HepG2 (cell line): ENCODE results near the gene PSIP1. TPM values are rescaled to one million over a fixed set of nuclear protein-coding genes. Genes with fewer than 3 reads are reported as not detected.
A peak's percentile ranks its signal among the peaks of the same experiment; 100 is the strongest.

Experiments used
- ATAC-seq: fragments of 200-7000 bp; cut with Tn5 transposase; 3 replicates; pipeline ENCODE4 v1.9.1; 2020; ENCODE audit warnings: mild to moderate bottlenecking, moderate library complexity
- BruUV-seq: library from RNA; stranded (reverse); fragments of 400-500 nt; replicated peaks from 2 replicates; lab custom pipeline; 2021; lab: Mats Ljungman, UMichigan
- CTCF ChIA-PET: fragments of 300-600 bp; formaldehyde crosslinking; extraction: SDS; loops from one replicate; lab custom pipeline; 2021; ENCODE audit warnings: low total read pairs, inconsistent platforms, low intra/inter-chr PET ratio; lab: Yijun Ruan, JAX
- POLR2A ChIA-PET: fragments of 350-600 bp; sonication (Branson Sonifier 250); formaldehyde crosslinking; loops from one replicate; lab custom pipeline; 2020; ENCODE audit warnings: antibody characterized with exemption, inconsistent platforms; lab: Yijun Ruan, JAX
- DNase-seq: peaks from one replicate; pipeline ENCODE4 v3.0.0-alpha.2; 2015; ENCODE audit warnings: low spot score
- FAIRE-seq: peaks from 3 replicates; lab custom pipeline; 2011; peaks lifted over from hg19 to GRCh38; lab: Jason Lieb, UNC
- H2AFZ ChIP-seq: one replicate; pipeline ENCODE4 v1.6.1; 2011; ENCODE audit warnings: low read length, inconsistent platforms
- H3K27ac ChIP-seq: fragments of 300-600 bp; 3 replicates; pipeline ENCODE4 v1.8.0; 2011; ENCODE audit warnings: mixed run types, mild to moderate bottlenecking, mixed read lengths, low read length, inconsistent platforms; ENCODE audit not compliant: insufficient read depth; ENCODE audit errors: extremely low read length
- H3K27me3 ChIP-seq, 2 experiments: fragments of 200-600 bp in 1 of 2; 2 replicates in 1 of 2; 3 replicates in 1 of 2; pipeline versions ENCODE4 v1.6.0 to v1.8.0; 2011; ENCODE audit warnings: low read length in 2 of 2, mild to moderate bottlenecking in 2 of 2, moderate library complexity in 2 of 2, inconsistent platforms in 1 of 2; ENCODE audit not compliant: insufficient read depth in 2 of 2, control insufficient read depth in 1 of 2
- H3K36me3 ChIP-seq, 2 experiments: fragments of 200-600 bp in 1 of 2; replicated peaks in 1 of 2; 2 replicates in 1 of 2; 3 replicates in 1 of 2; pipeline versions ENCODE4 v1.5.1 to v1.8.0; 2011; ENCODE audit warnings: low read length in 2 of 2, inconsistent platforms in 1 of 2; ENCODE audit not compliant: insufficient read depth in 2 of 2, control insufficient read depth in 1 of 2
- H3K4me1 ChIP-seq: 2 replicates; pipeline ENCODE4 v1.5.1; 2012; ENCODE audit warnings: low read length, inconsistent platforms; ENCODE audit not compliant: insufficient read depth
- H3K4me2 ChIP-seq: 2 replicates; pipeline ENCODE4 v1.6.0; 2011; ENCODE audit warnings: low read depth, low read length, inconsistent platforms
- H3K4me3 ChIP-seq, 3 experiments: fragments of 200-600 bp in 1 of 3; sonication (generic), shearing (Covaris generic) in 1 of 3; replicated peaks in 1 of 3; 2 replicates each; pipeline ENCODE4 v1.5.1; 2011 to 2016; ENCODE audit warnings: low read length in 3 of 3, inconsistent platforms in 2 of 3, low read depth in 2 of 3, mild to moderate bottlenecking in 2 of 3, control low read depth in 1 of 3, mixed read lengths in 1 of 3; ENCODE audit not compliant: insufficient read depth in 1 of 3
- H3K79me2 ChIP-seq: one replicate; pipeline ENCODE4 v1.6.1; 2011; ENCODE audit warnings: low read length, inconsistent platforms; ENCODE audit not compliant: insufficient read depth
- H3K9ac ChIP-seq: 2 replicates; pipeline ENCODE4 v1.6.0; 2011; ENCODE audit warnings: mild to moderate bottlenecking, low read depth, low read length, inconsistent platforms; ENCODE audit not compliant: insufficient read depth
- H3K9me3 ChIP-seq: 2 replicates; pipeline ENCODE4 v1.5.1; 2012; ENCODE audit warnings: mild to moderate bottlenecking, low read length
- H4K20me1 ChIP-seq: 2 replicates; pipeline ENCODE4 v1.6.0; 2011; ENCODE audit warnings: inconsistent platforms, mild to moderate bottlenecking, low read length, moderate library complexity; ENCODE audit not compliant: insufficient read depth
- CREBL2 ChIP-seq: sonication (generic); formaldehyde crosslinking; IDR thresholded peaks from 2 replicates; pipeline ENCODE4 v1.8.1; 2023; ENCODE audit warnings: missing genetic modification reagents, mild to moderate bottlenecking, borderline replicate concordance
- LCORL ChIP-seq, 2 experiments: fragments of 450-650 bp in 1 of 2; sonication (generic) in 1 of 2; formaldehyde crosslinking in 1 of 2; IDR thresholded peaks; 2 replicates each; pipeline versions ENCODE4 v1.5.0 to v1.6.1; 2017 to 2020; ENCODE audit warnings: antibody characterized with exemption in 1 of 2, missing genetic modification reagents in 1 of 2
- MAFF ChIP-seq: IDR thresholded peaks from 2 replicates; pipeline ENCODE4 v1.6.1; 2011; ENCODE audit warnings: low read depth, low read length, improper control_type of control experiment
- MAFK ChIP-seq, 2 experiments: IDR thresholded peaks in 1 of 2; conservative IDR thresholded peaks in 1 of 2; 2 replicates each; pipeline ENCODE4 v1.6.1; 2011; ENCODE audit warnings: improper control_type of control experiment in 2 of 2, low read length in 2 of 2
- MAZ ChIP-seq, 2 experiments: sonication (generic) in 1 of 2; formaldehyde crosslinking in 1 of 2; IDR thresholded peaks; 2 replicates each; pipeline versions ENCODE4 v1.5.0 to v1.6.1; 2012 to 2020; ENCODE audit warnings: low read depth in 2 of 2, mild to moderate bottlenecking in 2 of 2, borderline replicate concordance in 1 of 2, improper control_type of control experiment in 1 of 2, low read length in 1 of 2, missing genetic modification reagents in 1 of 2, moderate library complexity in 1 of 2
- ONECUT2 ChIP-seq: sonication (generic); formaldehyde crosslinking; IDR thresholded peaks from 2 replicates; pipeline ENCODE4 v1.4.0; 2020; ENCODE audit warnings: missing genetic modification reagents
- PPARG ChIP-seq: conservative IDR thresholded peaks from 2 replicates; pipeline ENCODE4 v1.6.1; 2016; ENCODE audit warnings: missing biosample characterization, missing genetic modification reagents
- SMAD1 ChIP-seq: sonication (generic); formaldehyde crosslinking; IDR thresholded peaks from 2 replicates; pipeline ENCODE4 v1.4.0; 2020; ENCODE audit warnings: missing genetic modification reagents, low read depth, mild to moderate bottlenecking, borderline replicate concordance
- SUZ12 ChIP-seq: fragments of 150-350 bp; IDR thresholded peaks from 2 replicates; pipeline ENCODE4 v1.6.1; 2014; ENCODE audit warnings: low read depth, low read length
- ZNF317 ChIP-seq: sonication (generic); formaldehyde crosslinking; IDR thresholded peaks from 2 replicates; pipeline ENCODE4 v1.5.0; 2020; ENCODE audit warnings: mild to moderate bottlenecking, missing genetic modification reagents
- ZNF343 ChIP-seq: sonication (generic); formaldehyde crosslinking; IDR thresholded peaks from 2 replicates; pipeline ENCODE4 v1.4.0; 2020; ENCODE audit warnings: mild to moderate bottlenecking, missing genetic modification reagents
- ZNF564 ChIP-seq: sonication (generic); formaldehyde crosslinking; IDR thresholded peaks from 2 replicates; pipeline ENCODE4 v1.8.1; 2023; ENCODE audit warnings: mild to moderate bottlenecking, missing genetic modification reagents
- WGBS: methylation state at CpG from one replicate; pipeline ENCODE4 v1.1.6; 2017; ENCODE audit warnings: low lambda C conversion rate; 5-methylcytosine and 5-hydroxymethylcytosine counted together
- in situ Hi-C: cut with HindIII; loops from 2 replicates; pipeline ENCODE4 v1.10.0; 2017; ENCODE audit warnings: low pct_unique_long_range_greater_than_20kb; ENCODE audit not compliant: extremely low pct_ligation_motif_present
- intact Hi-C: fragments of 100-400 bp; cut with micrococcal nuclease; formaldehyde crosslinking; loops from one replicate; pipeline ENCODE4 v1.10.0; 2022; ENCODE audit not compliant: unreplicated experiment
- polyA plus RNA-seq, 8 experiments: library from polyadenylated mRNA; depleted of rRNA in 3 of 8; stranded (reverse) in 7 of 8; unstranded in 1 of 8; fragments of >200 nt; fragmentation: Illumina TruSeq in 4 of 8; extraction: Trizol in 4 of 8; gene quantifications; 2 replicates each; pipeline versions ENCODE4 v1.2.1 to v1.2.3, GENCODE V29; 2011 to 2016; ENCODE audit warnings: low read depth in 4 of 8, missing spikeins in 1 of 8, mixed read lengths in 1 of 8; ENCODE audit not compliant: insufficient read depth in 1 of 8
- total RNA-seq, 5 experiments: library from RNA; depleted of rRNA; stranded (reverse); fragments of >200 nt; fragmentation: Illumina TruSeq; extraction: Trizol; gene quantifications; 2 replicates each; pipeline ENCODE4 v1.2.3, GENCODE V29; 2016; ENCODE audit warnings: low read depth in 1 of 5

The PSIP1 gene
- total and polyA plus RNA-seq, 2 of the 13 experiments (the other 11 are each of a cell fraction or from before 2014, with no cell fraction given), result 12.6 to 46.4 TPM

- no peaks in the 10 kb centered on the region for H4K20me1 ChIP-seq
- 47% methylated on average over 8 of the region's 8 CpGs for WGBS
- ATAC-seq (no peak), DNase-seq (no peak), FAIRE-seq (no peak)
- no peak overlapping the region for H3K27ac ChIP-seq
- ChIA-PET CTCF (no interaction called here), POLR2A (no interaction called here)
- no peak overlapping the region for H2AFZ ChIP-seq
- in situ Hi-C loops, result no loop called here
- H3K4me3 ChIP-seq, result no peak overlapping the region
- H3K36me3 ChIP-seq, result no peaks in the 10 kb centered on the region
- peaks cover 1 to 3% of the 10 kb centered on the region in 2 experiments; a peak in 1 of 5 replicates for H3K27me3 ChIP-seq
- no peak overlapping the region for H3K9ac ChIP-seq
- BruUV-seq, result no TSS peak
- H3K9me3 ChIP-seq, result no peaks in the 10 kb centered on the region
- no peaks in the 10 kb centered on the region for H3K4me1 ChIP-seq
- no peak for TF ChIP-seq SMAD1
- peak; percentile 55 to 62 for TF ChIP-seq MAFK (conservative IDR thresholded peaks at IDR 0.05 in 1 of 2, IDR thresholded peaks at IDR 0.05 in 1 of 2; ENCODE audit: low read length in 2 of 2)
- 0 out of 2 replicates have a peak, but pooled peaks have one; percentile 27 for TF ChIP-seq MAFF
- H3K4me2 ChIP-seq, result no peak overlapping the region
- H3K79me2 ChIP-seq, result no peaks in the 10 kb centered on the region
- intact Hi-C loops, result no loop called here
Observed at GRCh38 chr9:15524845-15525455, 14.2 kb upstream of the PSIP1 start.

- no peak overlapping the region for H3K27ac ChIP-seq
- ATAC-seq, result no peak
- 63% methylated on average over 3 of the region's 3 CpGs for WGBS
- no peaks in the 10 kb centered on the region for H3K9me3 ChIP-seq
- no peak for DNase-seq
- H4K20me1 ChIP-seq, result no peaks in the 10 kb centered on the region
- intact Hi-C loops, result no loop called here
- no peak for FAIRE-seq
- no peak overlapping the region for H3K4me3 ChIP-seq
- no peak overlapping the region for H3K4me2 ChIP-seq
- no peaks in the 10 kb centered on the region for H3K79me2 ChIP-seq
- H3K27me3 ChIP-seq, result peaks cover 1 to 3% of the 10 kb centered on the region in 2 experiments; a peak in 1 of 5 replicates
- TF ChIP-seq MAZ (IDR thresholded peaks at IDR 0.05; ENCODE audit: borderline replicate concordance, low read depth, low read length) (no peak), MAZ (CRISPR knock-in tag; IDR thresholded peaks at IDR 0.05; ENCODE audit: low read depth) (no peak), CREBL2 (CRISPR knock-in tag) (no peak), ZNF317 (CRISPR knock-in tag) (no peak), ONECUT2 (CRISPR knock-in tag) (no peak), ZNF343 (CRISPR knock-in tag) (no peak), ZNF564 (no peak), PPARG (CRISPR knock-in tag) (no peak), SUZ12 (no peak), LCORL (IDR thresholded peaks at IDR 0.05) (no peak), LCORL (CRISPR knock-in tag; IDR thresholded peaks at IDR 0.05) (no peak)
- H3K4me1 ChIP-seq, result no peaks in the 10 kb centered on the region
- ChIA-PET POLR2A (no interaction called here), CTCF (no interaction called here)
- no peak overlapping the region for H2AFZ ChIP-seq
- BruUV-seq, result no TSS peak
- no peak overlapping the region for H3K9ac ChIP-seq
- no peaks in the 10 kb centered on the region for H3K36me3 ChIP-seq
- in situ Hi-C loops, result no loop called here
Observed at GRCh38 chr9:15522130-15522755, 11.5 kb upstream of the PSIP1 start.
